Measurements from ENCODE around the gene ZNF608.

The ZNF608 gene, protein sequence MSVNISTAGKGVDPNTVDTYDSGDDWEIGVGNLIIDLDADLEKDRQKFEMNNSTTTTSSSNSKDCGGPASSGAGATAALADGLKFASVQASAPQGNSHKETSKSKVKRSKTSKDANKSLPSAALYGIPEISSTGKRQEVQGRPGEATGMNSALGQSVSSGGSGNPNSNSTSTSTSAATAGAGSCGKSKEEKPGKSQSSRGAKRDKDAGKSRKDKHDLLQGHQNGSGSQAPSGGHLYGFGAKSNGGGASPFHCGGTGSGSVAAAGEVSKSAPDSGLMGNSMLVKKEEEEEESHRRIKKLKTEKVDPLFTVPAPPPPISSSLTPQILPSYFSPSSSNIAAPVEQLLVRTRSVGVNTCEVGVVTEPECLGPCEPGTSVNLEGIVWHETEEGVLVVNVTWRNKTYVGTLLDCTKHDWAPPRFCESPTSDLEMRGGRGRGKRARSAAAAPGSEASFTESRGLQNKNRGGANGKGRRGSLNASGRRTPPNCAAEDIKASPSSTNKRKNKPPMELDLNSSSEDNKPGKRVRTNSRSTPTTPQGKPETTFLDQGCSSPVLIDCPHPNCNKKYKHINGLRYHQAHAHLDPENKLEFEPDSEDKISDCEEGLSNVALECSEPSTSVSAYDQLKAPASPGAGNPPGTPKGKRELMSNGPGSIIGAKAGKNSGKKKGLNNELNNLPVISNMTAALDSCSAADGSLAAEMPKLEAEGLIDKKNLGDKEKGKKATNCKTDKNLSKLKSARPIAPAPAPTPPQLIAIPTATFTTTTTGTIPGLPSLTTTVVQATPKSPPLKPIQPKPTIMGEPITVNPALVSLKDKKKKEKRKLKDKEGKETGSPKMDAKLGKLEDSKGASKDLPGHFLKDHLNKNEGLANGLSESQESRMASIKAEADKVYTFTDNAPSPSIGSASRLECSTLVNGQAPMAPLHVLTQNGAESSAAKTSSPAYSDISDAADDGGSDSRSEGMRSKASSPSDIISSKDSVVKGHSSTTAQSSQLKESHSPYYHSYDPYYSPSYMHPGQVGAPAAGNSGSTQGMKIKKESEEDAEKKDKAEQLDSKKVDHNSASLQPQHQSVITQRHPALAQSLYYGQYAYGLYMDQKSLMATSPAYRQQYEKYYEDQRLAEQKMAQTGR (N-terminal part only)

DNA sequence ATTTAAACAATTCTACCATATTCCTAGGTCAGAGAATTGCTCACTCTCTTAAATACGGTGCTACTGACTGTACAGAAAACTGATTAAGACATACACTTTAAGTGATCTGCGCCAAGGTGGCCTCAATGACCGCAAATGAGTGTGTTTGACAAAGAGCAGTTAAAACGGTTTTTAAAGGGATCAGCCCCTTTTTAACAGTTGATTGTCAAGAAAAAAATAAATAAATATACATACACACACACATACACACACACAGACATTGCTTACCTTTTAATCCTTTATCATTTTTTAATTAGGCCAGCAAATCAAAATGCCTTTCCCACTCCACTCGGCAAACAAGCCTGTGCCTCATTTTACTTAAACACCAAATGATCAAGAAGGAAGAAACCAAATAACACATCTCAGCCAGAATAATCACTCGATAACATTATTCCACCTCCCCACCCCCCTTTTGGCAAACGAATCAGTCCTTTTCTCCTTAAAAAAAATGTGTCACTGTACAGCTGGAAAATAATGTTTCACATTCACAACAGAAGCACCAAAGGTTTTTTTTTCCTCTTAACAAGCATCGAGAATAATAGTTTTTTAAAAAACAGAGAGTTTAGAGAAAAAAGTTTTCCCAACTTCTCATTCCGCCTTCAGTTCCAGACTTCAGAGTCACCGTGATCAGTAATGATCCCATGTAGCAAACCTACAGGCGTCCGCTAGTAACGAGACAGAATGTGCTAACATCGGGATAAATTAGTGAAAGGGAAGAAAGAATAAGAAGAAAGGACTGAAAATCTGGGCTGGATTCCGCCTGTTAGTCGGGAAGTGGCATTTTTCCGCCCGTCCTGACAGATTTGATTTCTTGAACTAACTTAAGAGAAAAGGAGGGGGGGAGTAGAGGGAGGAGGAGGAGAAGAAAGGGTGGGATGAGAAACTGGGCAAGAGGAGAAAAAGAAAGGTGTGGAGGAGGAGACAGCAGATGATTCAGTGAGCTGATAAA is at the start of gene ZNF608:
Gene ZNF608, minus strand, starts transcription at position 712 of the 988 bp plus-strand sequence. CDS start 1,650 bp downstream, outside the sequence.
- peak within 1 kb of the TSS; percentile 85 for H3K27ac ChIP-seq
- DNase-seq (ENCODE audit: low read depth, low spot score) = no peak

DNA sequence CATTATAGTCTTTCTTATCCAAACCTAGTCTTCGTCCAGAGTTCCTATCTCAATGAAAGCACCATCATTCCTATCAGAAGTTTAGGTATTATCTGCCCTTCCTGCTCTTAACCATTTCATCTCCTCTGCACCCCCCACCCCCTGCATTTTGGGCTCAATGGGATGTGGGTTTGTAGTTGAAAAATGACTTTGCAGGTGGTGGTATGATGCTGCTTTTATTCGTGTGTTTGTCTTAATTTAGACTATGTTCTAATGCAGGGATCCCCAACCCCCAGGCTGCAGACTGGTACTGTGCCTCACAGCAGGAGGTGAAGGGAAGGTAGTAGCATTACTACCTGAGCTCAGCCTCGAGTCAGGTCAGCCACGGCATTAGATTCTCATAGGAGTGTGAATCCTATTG is 49.4 kb upstream of the ZNF608 start:
- DNase-seq (ENCODE audit: low read depth, low spot score) = no peak
- no peak overlapping the region for H3K27ac ChIP-seq

DNA sequence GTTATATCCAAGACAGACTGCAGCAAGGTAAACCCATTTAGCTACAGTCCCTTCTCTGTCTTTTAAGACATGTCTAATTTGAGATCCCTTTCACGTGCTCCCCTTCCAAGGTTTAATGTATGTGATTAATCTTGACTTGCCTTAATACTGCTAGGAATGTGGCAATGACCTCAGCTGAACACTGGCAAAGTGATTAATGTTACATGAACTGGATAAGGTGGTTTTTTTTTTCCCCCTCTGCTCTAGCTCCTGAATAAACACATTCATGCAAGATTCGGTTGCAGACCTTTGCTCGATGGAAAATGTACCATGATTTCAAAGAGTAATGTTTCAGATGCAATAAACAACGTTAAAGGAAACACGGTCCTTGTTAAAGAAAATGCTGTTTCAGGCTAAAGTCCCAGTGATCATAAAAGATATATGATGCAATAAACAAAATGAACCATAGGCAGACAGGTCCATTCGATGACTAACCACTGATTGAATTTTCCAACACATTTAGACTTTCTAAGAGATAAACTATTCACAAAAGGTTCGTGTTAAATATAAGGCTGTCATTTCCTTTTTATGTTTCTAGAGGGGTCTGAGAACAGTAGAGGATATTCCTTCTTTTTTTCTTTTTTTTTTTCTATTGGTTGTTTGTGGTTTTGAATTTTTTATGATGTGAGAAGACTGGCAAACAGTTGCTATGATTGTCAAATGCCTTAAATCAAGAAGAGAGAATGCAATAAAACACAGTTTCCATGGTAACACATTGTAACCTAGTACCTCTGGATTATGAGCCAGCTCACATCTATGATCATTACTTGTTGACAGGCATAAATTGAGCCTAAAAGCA is 44.7 kb upstream of the ZNF608 start:
- DNase-seq (ENCODE audit: low read depth, low spot score) = peak; percentile 37
- peak overlapping the region; percentile 42 for H3K27ac ChIP-seq

DNA sequence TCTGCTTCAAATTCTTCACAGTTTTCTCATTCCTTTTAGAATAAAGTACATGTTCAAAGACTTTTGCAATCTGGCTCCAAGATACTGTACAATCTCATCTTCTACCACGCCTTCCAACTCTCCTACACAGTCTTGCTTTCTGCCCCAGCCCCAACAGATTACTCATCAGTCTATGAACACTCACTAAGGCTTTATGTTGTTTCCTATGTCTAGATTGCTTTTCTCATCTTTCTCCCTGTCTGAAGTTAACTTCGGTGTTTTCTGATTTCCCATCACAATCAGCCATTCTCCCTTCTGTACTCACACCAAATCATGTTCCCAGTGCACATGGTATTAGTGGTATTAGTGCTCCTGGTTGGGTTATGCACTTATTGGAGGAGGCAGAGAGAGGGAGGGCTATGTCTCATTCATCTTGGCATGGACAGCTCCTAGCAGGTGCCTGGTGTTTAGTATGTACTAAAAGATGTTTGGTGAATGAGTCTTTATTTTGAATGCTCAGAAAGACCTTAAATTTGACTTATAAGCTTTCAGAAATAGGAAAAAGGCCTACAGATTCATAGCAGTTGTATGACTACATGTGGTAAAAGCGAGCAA is 44.0 kb upstream of the ZNF608 start:
- peak overlapping the region; percentile 42 for H3K27ac ChIP-seq
- peak; percentile 12 for DNase-seq (ENCODE audit: low read depth, low spot score)

DNA sequence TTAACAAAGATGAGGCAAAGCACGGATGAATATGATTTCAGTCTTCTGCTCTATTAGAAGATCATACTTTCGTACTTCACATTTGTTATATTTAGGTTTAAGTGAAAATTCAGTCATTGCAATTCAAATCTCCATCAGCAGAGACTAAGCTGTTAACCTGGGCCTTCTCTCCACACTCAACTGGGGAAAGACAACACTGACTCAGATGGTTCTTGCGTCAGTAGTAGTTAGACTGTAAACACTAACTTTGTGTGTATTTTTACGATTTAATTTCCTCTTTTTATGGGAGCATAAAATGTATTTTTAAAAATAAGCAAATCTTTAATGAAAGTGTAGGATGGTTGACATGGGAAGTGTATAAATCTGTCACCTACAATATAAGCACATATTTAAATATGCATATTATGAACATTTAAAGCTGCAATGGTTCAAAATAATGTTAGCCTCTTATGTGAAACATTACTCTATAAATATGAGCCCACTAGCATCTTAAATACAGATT is 42.7 kb upstream of the ZNF608 start:
- no peak overlapping the region for H3K27ac ChIP-seq
- DNase-seq (ENCODE audit: low read depth, low spot score) = no peak

DNA sequence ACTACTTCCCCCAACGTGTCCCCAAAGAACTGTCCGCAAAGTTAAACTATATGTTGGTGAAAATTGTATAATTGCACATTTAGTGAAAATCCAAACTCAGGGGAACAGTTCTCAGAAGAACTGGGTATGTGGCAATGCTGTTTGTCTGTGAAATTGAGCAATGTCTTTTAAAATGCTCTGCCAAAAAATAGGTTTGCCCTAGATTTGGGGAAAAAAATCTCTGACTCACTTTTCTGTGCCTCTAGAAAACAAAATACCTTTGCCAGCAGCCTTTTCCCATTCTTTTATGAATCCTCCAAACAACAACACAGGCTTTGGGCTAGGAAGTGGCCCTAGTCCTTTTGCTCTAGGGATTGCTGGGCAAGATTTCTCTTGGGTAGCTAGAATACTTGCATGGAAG is 37.4 kb upstream of the ZNF608 start:
- H3K27ac ChIP-seq = no peak overlapping the region
- no peak for DNase-seq (ENCODE audit: low read depth, low spot score)

DNA sequence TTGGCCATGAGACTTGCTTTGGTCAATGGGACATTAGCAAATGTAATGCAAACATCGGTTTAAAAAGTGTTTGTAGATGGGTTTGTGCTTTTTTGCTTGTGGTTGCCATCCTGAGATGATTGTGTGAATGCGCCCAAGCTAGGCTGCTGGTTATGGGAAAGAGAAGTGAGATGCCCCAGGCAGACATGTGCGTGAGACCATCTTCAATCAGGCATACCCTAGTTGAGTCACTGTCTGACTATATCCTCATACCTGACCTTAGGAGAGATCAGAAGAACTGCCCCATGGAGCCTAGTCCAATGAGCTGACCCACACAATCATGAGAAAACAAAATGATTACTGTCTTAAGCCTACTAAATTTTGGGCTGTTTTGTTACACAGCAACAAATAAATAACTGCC is 36.8 kb upstream of the ZNF608 start:
- no peak overlapping the region for H3K27ac ChIP-seq
- no peak for DNase-seq (ENCODE audit: low read depth, low spot score)

DNA sequence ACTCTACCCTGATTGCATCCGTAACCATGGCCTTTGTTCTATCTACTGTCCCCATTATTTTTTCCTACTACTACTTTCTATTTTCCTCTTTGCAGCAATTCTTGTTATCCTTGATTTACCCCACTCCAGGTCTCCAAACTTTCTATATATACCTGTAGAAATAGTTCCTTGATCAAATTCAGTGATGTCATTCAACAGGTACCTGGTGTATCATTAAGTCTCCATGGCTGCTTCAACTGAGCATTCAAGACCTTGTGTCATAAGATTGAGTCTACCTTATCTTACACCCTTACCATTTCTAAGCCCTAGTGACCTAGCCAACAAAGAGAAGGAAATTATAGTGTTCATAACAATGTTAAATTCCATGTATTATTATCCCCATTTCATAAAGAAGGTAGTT is 35.8 kb upstream of the ZNF608 start:
- DNase-seq (ENCODE audit: low read depth, low spot score) = no peak
- H3K27ac ChIP-seq = no peak overlapping the region

DNA sequence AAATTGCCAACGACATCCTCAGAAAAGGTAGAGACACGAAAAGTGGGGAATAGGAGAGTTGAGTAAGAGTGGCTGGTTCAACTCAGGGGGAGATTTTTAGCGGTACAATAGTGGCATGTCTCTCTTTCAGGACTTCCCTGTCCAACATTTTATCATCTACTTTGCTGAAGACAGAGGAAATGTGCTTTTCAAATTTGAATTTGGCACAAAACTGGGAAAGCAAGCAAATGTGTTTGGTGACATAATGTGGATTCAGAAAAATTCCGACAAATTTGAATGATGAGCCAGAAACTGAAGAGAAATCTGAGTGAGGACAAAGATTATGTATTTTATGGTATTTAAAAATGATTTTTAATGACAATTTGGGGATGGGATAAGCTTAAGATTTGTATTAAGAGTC is 33.6 kb upstream of the ZNF608 start:
- no peak for DNase-seq (ENCODE audit: low read depth, low spot score)
- H3K27ac ChIP-seq = no peak overlapping the region

DNA sequence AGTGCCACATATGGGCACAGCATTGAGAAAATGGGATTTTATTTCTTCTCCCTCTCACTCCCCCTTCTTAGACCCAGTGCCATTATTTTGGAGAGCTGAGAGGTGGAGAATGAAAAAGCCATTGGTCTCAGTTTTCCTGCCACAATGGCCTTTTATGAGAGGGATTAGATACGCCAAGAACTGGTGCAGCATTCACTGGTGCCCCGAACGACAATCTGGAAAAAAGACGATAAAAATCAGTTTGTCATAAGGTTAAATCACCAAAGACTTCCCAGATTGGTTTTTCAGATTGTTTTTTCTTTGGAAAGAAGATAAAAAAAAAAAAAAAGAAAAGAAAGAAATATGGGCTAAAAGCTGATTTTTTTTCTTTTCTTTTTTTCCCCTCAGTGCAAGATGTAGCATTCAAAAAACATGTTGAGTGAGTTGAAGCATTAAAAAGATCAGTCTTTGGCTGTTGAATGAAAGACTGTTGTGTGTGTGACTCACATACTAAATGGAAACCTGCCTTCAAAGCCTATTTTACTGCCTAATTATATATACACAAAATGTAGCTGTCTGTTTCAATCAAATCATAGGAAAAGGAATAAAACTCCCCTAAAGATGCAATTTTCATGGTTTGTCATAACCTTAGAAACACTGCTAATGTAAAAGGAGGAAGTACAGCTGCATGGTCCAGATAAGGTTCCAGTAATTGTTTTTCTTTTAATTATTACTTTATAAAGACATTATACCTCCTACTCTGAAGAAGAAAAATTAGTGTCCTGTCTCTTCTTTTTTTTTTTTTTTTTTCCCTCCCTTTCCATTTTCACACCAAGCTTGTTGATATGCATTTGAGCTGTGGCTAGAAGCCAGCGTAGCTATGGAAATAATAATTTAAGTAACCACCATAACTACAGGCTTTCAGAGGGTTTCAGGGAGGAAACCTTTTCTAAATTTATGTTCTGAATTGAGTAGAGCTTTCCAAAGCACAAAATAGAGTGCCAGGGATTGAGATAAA is 27.2 kb upstream of the ZNF608 start:
- no peak overlapping the region for H3K27ac ChIP-seq
- DNase-seq (ENCODE audit: low read depth, low spot score) = no peak

DNA sequence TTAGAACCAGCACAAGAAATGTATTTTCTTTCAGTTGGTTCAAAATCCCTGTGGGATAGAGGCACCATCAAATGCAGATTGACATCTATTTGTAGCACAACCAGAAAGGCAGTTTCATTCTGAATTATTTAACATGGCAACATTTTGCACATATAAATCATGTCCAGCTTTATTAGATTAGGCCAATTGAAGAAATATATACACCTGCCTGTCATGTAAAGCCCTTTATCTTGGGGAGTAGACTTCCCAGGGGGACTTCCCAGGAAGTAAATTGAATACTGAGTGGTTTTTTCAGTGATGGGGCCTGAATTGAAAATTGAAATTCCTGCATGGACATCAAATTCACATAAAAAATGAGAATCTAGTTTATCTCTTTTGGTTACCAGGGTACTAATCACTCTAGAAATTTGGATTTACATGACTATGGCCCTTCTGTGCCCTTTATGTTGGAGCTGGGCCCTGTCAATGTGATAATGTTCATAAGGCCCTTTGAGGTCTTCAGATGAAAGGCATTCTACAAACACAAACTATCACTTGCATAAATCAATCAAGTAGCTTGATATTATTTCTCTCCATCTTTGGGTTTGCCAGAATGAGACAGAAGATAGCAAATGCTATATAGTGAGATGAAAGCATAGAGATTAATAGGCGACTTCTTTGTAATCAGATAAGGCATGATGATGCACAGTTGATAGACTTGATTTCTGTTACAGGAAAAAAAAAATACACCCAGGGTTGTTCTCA is 26.2 kb upstream of the ZNF608 start:
- no peak overlapping the region for H3K27ac ChIP-seq
- no peak for DNase-seq (ENCODE audit: low read depth, low spot score)

DNA sequence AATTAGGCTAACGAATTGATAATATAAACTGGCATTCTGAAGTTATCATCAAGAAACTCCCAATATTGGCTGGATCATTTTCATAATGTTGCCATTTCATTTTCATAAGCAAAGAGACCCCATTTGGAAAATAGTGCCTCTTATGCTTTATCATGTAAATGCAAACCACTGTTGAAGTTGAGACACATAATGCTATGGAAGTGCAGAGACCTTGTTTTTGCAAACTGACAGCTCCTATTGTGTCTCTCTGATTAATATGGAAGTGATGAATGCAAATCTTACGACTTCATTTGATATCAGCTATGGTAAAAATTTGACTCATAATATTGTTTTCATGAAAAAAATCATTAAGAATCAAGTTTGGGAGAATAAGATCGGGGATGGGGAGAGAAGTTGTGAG is 25.3 kb upstream of the ZNF608 start:
- H3K27ac ChIP-seq = no peak overlapping the region
- DNase-seq (ENCODE audit: low read depth, low spot score) = no peak

DNA sequence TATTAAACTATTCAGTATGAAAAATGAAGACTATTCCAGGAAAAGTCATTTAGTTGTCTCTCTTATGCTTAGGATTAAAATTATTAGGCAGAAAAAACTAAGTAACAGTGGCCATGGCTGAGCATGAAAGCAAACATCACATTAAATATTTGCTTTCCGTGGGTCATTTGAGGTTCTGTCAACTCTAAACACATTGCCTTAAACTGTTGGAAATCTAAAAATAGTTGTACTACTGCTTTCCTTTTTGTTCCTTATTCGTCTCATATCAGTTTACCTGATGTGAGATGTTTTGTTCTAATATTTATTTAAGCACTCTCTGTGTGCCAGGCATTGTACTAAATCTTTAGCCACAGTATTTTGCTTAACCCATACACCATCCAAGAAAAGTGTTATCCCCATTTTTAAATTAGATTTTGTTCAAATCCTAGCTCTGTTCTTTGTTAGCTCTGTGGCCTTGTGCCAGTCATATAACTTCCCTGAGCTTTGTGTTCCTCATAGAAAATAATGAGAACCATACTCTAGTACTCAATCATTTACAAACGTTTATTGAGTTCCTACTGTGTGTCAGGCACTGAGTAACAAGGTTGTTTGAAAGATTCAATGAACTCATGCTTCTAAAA is 18.7 kb upstream of the ZNF608 start:
- DNase-seq (ENCODE audit: low read depth, low spot score) = no peak
- H3K27ac ChIP-seq = no peak overlapping the region

DNA sequence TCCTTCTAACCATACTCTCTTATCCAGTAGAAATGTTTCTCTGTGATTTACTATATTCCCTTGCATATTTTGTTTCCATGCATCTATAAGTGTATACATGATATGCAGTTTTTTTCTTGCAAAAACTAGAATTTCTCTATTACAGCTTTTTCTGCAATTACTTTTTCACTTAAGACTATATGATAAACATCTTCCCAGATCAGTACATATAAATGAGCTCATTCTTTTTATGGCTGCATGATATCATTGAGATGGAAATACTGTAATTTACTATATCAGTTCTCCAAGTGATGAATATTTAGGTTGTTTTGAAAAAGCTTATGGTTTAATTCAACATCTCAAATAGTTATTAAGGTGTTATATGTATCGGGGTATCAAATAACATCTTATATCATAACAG is 18.1 kb upstream of the ZNF608 start:
- no peak overlapping the region for H3K27ac ChIP-seq
- no peak for DNase-seq (ENCODE audit: low read depth, low spot score)

DNA sequence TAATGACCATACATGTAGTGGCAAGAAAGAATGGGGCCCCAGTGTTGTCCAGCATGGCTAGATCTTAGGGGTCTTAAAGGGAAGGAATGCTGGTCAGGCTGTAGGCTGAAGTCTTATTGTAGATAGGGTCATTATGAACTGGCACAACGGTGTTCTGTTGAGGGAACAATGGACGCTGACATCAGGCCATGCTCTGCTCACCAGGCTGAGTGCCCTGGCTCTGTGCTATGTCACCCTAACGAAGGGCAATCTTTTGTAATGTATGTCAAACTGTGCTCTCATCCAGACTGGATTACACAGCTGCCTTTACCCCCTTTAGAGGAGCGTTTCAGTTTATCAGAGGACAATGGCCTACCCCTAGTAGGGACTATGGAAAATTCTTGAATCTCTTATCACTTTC is 14.6 kb upstream of the ZNF608 start:
- DNase-seq (ENCODE audit: low read depth, low spot score) = no peak
- no peak overlapping the region for H3K27ac ChIP-seq

DNA sequence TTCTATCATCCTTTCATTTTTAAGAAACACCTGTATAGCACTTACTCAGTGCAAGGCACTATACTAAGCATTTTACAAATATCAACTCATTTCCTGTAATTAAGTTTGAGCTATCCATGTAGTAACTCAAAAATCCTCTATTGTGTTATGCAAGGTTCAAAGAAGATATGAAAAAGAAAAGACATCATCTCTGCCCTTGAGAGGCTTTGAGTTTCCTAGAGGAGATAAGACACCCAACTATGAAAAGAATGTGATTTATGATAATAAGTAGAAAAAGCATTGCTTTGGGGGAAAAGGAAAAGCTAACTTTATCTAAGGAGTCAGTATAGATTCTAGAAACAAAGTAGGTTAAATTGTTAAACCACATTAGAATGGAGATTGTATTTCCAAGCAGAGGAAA is 14.2 kb upstream of the ZNF608 start:
- H3K27ac ChIP-seq = no peak overlapping the region
- DNase-seq (ENCODE audit: low read depth, low spot score) = no peak

Data from epithelial cell of prostate (primary cell).